Fibroblast of peridontal ligament (primary cell): ENCODE measurements around the gene COL6A1.

ENCODE experiments used
- DNase-seq: peaks from one replicate; pipeline ENCODE4 v3.0.0-alpha.2; 2010; ENCODE audit errors: extremely low read depth

Gene COL6A1

GRCh38 chr21:46006547-46007491 lies 25.2 kb downstream of the COL6A1 start:
- no peak for DNase-seq

DNA sequence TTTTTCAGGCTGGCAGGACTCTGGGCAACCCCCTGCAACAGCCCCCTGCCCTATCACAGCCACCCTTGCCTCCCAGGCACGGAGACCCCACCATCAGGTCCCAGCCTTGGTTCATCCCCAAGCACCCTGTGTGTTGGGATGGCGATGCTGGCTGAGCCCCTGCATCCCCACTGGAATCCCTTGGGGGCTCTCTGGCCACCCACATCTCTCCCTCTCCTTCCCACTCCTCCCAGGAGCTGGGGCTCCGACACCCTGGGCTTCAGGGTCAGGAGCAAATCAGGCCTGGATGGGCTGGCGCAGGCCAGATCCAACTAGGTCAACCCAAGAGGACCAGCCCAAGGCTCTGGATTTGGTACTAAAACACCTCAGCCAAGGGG lies 25.9 kb downstream of the COL6A1 start:
- DNase-seq, result no peak

DNA sequence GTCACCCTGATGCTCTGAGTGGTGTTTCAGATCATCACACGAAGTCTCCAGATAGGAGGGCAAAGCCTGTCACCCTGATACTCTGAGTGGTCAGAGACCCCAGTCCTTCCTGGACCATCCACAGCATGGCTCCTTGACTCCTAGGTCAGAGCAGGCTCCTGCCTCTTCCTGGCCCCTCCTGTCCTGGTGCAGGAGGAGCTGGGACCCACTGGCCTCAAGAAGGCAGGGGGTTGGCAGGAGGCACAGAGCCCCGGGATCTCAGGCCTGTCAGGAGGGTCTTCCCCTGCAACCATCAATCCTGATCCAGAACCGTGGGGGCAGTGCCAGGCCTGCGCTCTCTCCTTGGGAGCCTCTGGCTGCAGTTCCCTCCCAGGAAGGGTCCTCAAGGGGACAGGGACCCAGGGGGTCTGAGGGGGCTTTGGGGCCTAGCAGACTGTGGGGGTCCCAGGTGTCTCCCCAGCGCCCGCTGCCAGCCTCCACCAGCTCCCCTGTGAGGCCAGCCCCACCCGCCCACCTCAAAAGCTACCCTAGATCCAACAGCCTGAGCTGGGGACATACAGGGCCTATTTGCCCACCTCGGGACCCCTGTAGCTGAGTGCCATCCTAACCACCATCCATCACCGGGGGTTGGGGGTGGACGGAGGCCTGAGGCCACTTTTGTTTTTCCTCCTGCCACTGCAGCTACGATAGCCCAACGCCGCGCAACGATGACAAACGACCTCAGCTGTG lies 27.5 kb downstream of the COL6A1 start:
- DNase-seq, result no peak

- DNase-seq, result no peak
These were observed 28.6 kb downstream of the COL6A1 start for GRCh38 chr21:46009951-46010705.

DNA sequence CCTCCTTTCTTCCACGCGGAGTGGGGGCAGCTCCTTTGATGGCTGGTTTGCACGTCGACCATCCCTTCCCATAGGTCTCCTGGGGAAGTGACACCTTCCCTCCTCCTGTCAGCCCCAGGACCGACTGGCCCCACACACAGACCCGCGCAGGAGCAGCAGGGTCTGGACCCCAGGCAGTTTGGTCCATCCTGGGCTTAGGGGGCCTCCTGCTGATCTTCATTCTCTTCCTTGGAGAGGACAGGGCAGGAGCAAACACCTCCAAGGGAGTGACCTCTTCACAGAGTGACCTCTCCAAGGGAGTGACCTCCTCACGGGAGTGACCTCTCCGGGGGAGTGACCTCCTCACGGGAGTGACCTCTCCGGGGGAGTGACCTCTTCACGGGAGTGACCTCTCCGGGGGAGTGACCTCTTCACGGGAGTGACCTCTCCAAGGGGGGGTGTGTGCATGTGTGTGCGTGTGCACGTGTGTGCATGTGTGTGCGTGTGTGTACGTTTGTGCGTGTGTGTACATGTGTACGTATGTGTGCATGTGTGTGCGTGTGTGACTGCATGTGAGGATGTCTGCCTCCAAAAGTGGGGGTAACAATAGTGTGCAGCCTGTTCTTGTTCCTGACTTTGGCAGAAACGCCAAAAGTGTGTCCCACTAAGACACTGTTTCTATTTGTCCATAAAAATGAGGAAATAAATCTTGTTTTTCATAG lies 29.8 kb downstream of the COL6A1 start:
- DNase-seq, result no peak

GRCh38 chr21:46012154-46012553 lies 30.6 kb downstream of the COL6A1 start:
- peak; percentile 42 for DNase-seq

DNA sequence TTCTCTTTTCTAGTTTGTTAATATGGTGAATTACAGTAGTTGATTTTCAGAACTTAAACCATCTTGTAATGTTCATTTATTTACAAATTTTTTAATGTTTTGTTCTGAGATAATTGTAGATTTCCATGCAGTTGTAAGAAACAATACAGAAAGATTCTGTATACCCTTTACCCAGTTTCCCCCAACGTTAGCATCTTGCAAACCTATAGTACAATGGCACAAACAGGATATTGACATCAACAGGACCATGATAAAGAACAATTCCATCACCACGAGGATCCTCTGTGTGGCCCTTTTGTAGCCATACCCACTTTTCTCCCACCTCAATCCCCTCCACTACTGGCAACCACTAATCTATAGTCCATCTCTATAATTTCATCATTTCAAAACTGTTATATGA lies 33.3 kb downstream of the COL6A1 start:
- DNase-seq, result no peak

DNA sequence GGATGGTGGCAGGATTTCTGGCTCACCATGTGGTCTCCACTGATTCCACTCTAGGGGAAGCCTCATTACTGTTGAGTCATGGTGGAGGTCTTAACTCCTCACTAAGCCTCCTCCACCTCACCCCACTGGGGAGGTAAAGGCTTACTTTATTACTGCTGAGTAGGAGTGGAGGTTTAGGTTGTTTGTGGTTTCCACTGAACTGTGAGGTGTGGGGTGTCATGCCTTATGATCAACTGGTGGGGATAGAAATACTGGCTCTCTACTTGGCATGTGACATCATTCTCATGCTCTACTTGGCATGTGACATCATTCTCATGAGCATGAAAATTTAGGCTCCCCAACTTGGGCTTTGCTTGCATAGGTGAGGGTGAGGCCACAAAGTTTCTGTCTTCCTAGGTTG lies 35.6 kb downstream of the COL6A1 start:
- no peak for DNase-seq

- no peak for DNase-seq
These were observed 36.1 kb downstream of the COL6A1 start for GRCh38 chr21:46017695-46018094.

DNA sequence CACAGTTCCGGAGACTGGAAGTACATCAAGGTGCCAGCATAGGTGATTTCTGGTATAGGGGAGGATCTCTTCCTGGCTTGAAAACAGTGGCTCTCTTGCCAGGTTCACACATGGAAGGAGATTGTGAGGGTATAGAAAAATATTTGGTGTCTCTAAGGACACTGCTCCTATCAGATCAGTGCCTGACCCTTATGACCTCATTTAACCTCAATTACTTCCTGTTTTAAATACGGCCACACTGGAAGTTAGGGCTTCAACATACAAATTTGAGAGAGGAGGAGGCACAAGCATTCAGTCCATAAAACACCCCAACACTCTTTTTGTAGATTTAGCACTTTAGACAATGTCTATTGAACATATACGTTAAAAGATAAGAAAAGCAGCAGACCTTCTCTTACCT lies 37.0 kb downstream of the COL6A1 start:
- DNase-seq, result no peak

- DNase-seq, result no peak
These were observed 39.0 kb downstream of the COL6A1 start for GRCh38 chr21:46020581-46020980.

DNA sequence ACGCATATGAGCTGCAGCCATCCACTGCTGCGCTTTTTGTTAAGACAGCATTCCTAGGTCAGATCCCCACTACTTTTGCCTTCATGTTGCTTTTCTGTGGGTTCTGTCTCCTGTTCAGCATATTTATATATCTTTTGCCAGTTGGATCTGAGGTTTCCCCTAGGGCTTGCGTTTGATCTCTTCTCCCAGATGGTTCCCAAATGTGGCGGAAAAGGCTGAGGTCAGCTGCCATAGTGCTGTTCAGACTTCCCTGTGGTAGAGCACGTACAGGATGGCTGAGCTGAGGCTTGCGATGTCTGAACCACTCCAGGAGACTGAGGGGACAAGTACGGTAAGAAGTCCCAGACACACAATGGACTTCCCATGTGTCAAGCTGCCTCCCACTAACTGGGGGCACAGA lies 39.8 kb downstream of the COL6A1 start:
- DNase-seq, result no peak

DNA sequence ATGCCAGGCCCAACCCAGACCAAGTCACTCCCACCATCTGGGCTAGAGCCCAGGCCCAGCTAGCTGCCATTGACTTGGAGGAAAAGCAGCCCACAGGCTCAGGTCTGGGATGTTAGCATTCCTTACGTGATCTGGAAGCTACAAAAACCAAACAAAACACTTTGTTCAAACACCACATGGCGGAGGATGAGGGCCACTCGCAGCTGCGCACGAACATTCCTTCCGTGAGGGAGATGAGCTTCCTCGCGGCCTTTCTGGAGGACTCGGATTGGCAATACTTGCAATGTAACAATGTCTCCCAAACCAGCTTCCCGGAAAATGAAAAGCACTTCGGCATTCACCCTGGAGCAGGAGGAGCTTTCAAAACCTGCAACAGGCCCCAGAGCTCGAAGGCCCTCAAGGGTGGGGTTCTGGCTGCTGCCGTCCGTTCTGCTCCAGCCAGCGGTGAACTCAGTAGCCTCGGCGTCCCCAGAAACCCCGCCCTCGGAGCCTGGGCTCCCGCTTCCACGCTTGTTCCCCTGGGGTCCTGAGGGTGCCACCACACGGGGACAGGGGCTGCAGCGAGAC lies 40.5 kb downstream of the COL6A1 start:
- DNase-seq, result no peak

- no peak for DNase-seq
These were observed 41.3 kb downstream of the COL6A1 start for GRCh38 chr21:46022551-46023525.

- DNase-seq, result no peak
These were observed 42.0 kb downstream of the COL6A1 start for GRCh38 chr21:46023555-46023954.

DNA sequence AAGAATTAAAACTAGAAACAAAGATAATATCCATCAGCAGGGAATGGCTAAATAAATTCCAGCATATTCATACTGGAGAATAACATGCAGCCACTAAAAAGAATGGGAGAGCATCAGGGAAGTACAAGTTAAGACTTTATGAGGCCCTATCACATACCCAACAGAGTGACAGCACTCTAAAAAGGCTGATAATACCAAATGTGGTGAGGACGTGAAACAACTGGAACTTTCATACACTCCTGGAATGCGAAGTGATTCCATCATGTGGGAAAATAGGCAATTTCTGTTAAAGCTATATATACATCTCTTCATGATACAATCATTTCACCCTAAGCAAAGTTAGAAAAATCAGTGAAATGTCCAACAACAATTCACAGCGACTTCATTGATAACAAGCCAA lies 42.6 kb downstream of the COL6A1 start:
- DNase-seq, result no peak

- peak; percentile 59 for DNase-seq
These were observed 43.7 kb downstream of the COL6A1 start for GRCh38 chr21:46025113-46025770.

DNA sequence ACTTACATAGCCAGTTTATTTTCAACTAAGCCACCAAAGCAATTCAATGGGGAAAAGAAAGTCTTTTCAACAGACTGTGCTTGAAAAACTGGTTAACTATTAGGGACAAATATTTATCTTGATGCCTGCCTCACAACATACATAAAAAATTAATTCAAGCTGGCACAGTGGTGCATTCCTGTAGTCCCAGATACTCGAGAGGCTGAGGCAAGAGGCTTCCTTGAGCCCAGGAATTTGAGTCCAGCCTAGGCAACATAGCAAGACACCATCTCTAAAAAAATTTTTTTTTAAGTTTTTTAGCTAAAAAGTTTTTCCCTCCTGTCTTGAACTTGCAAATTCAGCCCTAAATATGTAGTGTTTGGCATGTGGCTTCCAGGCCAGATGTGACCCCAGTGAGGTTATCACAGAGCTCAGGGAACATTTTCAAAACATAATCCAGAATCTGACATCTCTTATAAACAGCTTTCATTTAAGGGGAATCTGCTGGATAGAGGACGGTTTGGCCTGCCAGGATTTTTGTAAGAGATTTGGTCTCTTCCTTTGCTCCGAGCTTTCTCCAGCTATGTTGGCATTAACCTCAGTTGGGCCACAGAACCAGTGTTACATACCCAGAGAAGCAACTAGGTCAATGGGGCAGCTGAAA lies 46.4 kb downstream of the COL6A1 start:
- DNase-seq, result peak; percentile 56

GRCh38 chr21:46028573-46029091 lies 47.1 kb downstream of the COL6A1 start:
- peak; percentile 63 for DNase-seq
